Fibroblast of skin of left biceps (primary cell): ENCODE data around the gene LYPD6.
A peak's percentile ranks its signal among the peaks of the same experiment; 100 is the strongest.

Experiments
- DNase-seq, 2 experiments: peaks; one replicate each; pipeline ENCODE4 v3.0.0-alpha.2; 2013; ENCODE audit warnings: low read depth in 2 of 2

The LYPD6 gene

DNA sequence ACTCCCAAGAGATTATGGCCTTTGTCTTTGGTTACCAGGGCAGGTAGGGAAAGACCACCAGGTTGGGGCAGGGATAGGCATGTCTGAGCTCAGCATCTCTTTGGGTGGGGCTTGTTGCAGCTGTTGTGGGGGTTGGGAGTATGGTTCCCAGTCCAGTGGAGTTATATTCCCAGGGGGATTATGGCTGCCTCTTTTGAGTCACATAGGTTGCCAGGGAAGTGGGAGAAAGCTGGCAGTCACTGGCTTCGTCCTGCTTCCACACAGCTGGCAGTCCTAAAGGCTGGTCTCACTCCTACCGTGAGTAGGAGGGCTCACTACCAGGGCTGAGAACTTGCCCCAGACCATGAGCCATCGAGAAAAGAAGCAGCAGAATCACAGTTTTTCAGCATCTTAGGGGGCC, 79.1 kb downstream of the LYPD6 start:
- no peak for DNase-seq

DNA sequence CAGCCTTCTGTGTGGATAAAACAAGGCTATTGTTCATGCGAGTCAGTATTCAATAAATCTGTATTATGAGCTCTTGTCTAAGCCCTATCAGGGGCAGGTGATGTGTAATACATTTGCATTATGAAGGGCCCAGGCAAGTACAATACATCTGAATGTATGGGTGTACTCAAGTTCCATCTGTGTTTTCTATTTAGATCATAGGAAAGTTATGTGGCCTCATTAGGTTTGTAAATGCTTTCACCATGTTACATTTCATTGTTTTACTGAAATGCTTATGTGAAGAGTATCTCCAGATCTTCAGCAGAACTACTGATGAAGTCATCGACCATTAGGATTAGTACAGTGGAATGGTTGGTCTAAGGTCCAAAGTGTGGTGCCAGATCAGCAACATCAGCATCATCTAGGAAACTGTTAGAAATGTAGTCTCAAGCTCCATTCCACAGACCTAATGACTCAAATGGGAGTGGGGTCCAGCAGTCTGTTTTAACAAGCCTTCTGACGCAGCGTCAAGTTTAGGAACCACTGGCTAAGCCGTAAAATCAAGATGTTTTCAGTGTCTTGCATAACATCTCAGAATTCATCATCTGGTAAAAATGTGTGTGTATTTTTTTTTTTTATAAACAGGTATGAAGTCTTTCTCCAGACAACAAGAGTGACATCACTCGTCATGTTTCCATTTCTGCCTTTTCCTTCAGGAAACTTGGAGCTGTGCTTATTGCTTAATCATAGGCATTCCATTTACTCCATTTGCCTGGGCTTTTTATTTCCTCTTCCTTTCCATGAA, 80.5 kb downstream of the LYPD6 start:
- DNase-seq: peak; percentile 86 to 90

DNA sequence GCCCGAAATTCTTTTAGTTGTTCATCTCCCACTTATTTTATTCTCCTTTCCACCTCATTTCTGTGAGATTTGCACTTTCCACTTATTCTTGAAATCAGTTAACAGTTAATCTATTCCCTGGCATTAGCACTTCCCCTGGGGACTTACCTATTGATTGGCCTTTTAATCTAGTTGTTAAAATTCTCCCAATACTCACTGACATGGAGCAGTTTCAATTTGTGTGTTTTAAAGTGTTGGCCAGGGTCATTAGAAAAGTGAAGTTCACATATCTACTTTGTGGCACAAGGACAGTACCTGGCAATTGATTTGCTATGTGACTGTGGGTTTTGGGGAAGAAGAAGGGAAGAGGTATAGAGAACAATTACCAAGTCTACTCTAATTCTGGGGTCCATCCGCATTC, 83.1 kb downstream of the LYPD6 start:
- no peak for DNase-seq

DNA sequence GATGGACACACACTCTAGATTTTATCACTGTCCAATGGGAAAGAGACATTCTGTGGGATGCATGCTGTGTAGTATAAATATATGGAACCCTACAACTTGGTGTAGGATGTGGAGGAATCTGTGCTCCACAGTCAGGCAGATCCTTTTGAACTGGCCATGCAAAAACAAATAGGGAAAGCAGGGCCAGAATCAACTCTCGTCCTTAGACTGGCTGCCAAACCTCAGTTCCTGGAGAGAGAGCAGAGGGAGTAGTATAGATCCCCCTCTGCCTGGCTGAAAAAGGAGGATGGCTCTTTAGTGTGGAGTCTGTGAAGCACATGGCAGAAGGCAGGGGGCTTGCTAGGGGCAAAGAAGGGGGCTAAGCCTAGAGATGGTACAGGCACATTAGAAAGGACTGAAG, 84.7 kb downstream of the LYPD6 start:
- no peak for DNase-seq

DNA sequence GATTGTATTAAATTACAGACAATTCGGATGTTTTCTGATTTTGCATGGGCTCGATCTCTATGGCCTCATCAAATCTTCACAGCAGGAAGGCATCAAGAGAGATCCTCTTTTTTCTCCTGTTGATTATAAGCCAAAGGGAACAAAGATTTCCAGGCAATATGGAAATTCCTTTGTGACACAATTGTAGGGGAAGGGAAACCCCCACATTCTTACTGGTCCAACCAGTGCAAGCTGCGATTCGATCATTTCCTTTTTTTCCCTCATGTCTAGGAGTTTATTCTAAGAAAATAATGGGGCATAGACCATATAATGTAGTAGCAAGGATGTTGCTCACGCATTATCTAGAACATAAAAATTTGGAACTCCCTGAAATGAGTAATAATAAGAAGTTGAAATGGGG, 87.7 kb downstream of the LYPD6 start:
- DNase-seq: no peak

DNA sequence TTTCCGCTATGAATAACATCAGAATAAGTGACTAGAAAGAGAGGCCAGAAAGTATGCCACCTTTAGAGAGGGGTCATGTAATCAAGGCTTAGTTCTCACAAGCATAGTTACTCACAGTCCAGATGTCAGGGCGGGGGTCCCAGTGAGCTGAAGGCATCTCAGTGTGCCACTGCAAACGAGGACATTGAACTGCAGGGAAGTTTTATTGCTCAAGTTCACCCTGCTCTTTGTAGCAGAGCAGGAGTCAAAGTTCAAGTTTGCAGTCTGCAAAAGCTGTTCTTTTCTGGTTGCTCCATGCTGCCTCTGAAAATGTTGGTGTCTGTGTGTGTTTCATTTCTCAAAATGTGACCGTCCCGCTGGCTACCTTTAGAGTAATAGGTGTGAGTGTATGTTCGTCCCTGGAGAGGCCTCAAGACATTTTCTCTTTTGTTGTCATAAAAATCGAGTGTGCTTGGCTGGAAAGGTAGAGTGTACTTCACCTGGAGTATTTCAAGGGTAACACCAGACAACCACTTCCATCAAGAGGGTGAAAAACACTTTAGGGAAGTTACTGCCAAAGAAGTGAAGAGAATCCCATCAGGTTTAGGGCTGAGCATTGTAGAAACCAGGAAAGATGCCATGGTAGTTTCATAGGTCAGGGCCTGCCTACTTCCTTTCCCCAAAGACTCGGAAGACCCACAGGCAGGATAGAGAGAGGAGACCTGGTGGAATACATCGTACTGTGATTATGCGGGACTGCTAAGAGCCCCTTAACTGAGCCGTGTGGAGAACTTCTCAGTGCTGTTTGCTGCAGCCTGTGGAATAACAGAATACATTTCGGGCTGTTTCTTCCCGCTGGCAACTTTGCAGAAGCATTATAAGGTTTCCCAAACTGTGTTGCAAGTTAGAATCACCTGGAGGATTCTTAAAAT, 89.9 kb downstream of the LYPD6 start:
- no peak for DNase-seq

DNA sequence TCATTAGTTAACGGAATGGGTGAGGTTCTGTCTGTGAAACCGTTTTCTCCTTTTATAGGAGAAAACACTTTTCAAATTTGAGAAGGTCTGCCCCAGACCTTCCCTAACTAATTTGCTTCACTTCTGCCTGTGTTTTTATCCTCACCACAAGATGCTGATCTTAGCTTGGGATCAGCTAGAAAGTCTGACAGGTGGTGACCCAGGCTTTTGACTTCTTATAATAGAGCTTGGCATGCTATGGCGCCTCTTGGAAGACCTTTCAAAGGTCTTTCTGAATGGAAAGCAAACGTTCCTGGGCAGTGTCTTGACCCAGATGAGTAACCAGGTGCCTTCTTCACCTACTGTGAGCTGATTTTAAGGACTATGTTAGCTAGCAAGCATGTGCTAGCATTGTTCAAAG, 91.4 kb downstream of the LYPD6 start:
- no peak for DNase-seq

DNA sequence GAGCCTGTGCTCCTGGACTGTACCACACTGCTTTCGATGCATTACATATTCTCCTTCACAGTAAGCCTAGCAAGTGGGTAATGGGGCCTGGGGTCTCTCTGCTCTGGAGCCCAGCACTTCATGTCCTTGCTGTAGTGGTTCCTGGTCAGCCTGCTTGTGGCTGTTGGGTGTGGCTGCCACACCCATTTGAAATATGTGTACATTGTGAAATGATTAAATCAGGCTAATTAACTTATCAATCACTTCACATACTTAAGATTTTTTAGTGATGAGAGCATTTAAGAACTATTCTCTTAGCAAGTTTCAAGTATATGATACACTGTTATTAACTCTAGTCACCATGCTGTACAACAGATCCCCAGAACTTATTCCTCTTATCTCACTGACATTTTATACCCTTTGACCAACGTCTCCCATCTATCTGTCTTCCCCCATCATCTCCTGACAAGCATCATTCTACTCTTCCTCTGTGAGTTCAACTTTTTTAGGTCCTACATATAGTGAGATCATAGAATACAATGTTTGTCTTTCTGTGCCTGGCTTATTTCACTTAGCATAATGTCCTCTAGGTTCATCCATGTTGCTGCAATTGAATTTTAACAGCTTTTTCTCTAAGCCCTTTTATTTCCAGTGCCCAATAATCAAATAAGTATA, 92.1 kb downstream of the LYPD6 start:
- DNase-seq: peak; percentile 26 to 44

DNA sequence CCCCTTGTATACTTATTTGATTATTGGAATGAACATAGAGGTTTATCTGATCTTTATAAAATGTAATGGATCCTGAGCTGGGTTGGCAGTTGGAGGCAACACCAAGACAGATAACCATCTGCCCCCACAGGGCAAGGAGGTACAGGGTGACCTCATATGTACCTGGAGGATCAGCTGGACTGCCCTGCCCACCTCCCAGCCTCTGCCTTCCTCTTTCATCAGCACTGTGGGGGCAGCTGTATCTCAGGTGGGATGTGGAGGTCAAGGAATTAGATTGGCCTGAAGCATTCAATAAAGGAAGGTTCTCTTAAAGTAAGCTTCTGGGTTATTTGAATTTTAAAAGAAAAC, 92.6 kb downstream of the LYPD6 start:
- no peak for DNase-seq

DNA sequence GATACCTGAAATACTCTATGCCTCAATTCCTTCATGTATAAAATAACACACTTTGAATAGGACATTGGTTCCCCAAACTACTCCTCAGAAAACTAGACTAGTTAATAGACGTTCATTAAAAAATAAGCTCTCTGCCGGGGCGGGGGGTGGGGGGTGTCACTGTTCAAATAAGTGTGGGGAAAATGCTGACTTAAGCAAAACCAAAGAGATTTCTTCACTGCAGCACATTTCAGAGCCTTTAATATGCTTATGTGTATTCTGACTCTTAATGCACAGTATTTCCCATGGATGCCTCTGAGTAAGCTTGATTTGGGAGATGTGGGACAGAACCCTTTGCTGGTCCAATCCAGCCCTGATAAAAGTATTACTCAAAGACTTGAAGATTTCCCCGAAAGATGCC, 93.2 kb downstream of the LYPD6 start:
- DNase-seq: no peak

DNA sequence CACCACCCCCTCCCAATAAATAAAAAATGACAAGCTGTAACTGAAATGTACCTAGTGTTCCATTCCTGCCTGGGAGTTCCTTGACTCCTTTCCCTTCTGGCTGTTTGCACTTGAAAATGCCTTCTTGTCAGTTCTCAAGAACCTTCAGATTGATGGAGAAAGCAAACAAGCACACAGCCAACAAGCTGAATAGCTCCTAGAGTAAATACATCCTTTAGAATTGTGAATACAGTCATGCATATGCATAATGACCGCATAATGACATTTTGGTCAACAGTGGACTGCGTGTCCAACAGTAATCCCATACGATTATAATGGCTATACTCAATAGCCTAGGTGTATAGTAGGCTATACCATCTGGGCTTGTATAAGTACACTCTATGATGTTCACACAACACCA, 97.0 kb downstream of the LYPD6 start:
- DNase-seq: no peak

DNA sequence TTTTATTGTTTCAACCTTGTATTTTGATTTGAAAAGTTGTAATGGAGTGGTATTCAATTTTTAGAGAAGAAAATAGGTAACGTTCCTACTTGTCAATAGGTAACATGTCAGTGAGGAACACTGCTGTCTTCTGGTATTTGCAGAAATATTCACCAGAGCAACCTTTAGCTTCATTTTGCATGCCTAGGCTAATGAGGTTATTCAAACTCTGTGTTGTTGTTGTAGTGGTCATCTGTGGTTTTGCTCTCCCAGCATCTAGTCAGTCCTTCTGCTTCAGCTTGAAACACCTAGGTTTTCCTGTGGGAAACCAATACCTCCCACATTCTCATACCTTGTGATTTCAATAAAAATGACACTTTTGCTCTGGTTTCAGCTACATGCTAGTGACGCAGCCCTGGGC, 98.4 kb downstream of the LYPD6 start:
- DNase-seq: no peak

DNA sequence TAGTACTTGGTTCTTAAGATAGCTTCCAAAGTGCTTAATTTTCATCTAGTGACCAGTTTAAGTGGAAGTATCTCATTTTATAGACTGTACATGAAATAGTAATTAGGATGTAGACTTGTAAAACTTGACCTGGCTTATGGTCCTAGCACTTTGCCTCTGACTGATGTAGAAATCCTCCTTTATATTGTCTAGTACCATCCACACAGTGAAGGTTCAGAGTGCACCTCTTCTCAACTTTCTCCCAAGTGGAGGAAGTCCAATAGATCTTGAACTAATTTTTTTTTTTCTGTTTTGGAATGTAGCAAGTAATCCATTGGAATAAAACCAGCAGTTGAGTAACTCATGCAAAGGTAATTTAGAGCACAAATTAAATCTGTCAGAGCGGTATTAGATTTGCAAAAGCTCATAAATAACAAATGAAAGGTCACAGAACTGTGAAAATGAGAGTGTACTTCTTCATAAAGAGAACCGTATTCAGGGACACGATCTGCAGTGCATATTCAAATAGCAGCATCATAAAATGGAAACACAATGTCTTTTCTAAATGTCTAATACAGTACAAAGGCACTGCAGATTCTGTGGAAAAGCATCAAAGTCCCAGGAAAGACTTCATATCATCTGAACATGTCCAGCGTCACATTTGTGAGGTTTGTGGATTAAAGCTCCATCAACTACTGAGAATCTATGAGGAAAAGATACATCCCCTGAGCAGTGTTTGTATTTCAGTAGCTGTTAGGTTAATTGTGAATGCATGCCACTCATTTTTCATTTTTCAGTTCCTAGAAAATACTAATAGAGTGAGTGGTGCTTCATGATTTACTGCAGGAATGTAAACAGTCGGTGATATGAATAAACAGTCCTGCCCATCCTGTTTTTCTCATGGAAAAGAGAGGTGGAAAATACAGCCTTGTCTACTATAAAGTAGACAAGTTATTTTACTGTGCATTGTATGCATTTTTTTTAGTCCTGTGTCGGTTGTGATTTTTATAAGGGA, 100.7 kb downstream of the LYPD6 start:
- DNase-seq: peak in 1 of 2 experiments; percentile 9

DNA sequence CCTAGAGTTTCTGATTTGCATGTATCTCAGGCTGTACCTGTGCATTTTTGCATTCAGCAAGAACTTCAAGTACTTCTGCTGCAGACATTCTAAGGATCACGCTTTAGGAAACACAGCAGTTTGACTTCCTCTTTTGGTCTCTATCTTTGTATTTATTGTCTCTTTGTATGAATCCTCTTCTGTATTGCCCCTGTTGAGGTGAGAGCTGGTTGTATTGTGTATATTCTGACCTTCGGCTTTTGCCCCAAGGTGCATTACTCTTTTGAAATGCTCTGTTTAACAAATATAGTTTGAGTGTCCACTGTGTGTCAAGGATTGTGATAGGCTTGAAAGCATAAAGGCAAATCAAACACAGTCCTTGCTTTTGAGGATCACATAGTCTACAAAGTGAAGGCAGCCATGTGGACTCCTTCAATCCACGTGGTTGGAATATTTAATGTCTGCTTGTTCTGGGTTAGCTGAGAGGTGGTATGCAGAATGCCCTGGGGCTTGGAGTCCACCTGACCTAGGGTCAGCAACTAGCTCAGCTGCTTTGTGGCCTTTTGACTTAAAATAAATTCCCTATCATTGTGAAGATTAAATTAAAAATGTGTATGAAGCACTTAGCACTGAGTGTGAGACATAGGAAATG, 108.1 kb downstream of the LYPD6 start:
- DNase-seq: no peak

DNA sequence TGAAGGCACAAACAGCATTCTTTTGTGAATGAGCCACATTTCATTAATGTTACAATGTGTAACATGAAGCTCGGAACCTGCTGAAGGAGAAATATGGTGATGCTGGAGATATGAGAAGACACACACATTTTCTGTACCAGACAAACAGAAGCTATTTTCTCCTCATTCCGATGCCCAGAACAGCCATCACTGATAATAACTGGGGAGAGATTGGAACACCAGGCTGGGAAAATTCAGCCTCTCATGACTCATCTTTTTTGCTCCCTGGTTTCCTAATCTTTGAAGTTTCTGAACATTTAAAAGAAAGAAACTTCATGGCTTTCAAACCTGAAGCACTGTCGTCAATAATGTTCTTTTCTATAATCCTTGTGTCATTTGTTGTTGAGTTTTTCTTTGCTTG, 110.9 kb downstream of the LYPD6 start:
- DNase-seq: no peak

DNA sequence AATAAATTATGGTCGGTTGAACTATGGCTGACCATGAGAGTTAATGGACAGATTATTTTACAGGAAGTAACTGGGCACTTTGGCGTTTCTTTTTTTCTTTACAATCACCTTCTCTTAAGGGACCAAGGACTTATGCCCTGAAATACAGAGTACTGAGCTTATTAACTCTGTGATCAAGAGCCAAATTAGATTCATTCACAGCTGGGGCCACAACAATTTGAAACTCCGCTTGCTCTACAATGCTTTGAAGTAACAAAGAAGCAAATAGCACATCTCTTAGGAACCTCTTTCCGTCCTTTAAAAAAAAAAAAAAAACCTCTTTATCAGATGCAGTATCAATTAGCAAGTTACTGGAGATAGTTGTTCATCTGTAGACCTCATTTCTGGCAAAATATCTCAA, 112.0 kb downstream of the LYPD6 start:
- DNase-seq: no peak

DNA sequence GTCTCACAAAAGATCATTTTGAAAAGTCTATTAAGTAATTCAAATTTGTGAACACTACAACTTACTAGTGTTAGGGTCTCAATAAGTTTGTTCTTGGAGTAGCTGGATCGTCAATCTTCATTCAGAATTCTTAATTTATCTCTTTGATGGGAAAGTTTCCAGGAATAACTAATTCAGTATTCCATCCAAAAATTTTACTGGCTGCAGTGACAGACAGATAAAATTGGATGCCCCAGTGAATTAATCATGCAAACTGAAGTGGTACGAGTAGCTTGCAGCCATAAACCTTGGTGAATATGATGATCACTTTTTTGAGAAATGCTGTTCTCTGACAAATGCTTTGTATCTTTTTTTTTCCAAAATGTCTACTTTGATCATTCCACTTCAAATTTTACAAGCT, 112.8 kb downstream of the LYPD6 start:
- DNase-seq: no peak

DNA sequence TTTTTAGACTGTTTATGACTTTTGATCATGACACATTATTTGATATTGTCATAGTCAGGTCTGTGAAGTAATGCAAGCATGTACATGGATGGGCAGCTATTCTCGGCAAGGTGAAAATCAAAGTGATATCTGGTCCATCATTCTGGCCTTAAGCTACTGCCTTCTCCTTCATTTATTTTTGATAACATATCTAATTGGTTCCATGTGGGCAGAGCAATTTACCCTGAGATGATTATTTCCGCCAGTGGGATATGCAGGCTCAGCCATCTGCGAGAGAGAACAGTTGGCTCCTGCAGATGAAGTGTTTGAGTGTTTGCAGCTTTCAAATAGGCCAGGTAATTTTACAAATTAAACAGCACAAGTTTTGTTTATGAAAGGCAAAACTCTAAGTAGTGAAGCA, 116.4 kb downstream of the LYPD6 start:
- no peak for DNase-seq

DNA sequence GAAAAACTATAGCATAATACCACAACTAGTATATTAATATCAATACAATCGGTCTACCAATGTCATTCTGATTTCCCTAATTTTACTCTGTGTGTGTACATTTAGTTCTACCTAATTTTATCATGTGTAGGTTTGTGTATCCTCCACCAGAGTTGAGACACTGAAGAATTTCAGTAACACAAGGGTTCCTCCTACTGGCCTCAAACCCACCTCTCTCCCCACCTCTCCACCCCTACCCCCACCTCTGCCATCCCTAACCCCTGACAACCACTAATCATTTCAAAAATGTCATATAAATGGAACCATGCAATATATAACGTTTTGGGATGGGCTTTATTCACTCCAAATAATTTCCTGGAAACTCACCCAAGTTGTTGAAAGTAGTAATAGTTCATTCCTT, 117.9 kb downstream of the LYPD6 start:
- DNase-seq: no peak

DNA sequence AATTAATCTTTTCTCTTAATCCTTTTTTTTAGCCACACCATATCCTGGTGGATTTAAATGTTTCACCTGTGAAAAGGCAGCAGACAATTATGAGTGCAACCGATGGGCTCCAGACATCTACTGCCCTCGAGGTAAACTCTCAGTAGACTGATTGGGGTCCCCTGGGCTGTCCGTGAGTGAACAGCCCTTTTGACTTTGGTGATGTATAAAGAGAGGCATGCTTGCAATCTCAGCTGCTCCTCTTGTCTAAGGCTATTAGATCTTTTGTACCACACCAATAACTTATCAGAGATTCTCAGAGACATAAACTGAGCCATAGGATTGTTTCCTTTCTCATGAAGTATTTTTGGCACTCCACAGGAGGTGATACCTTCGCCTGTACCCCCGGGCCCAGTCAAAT, 118.6 kb downstream of the LYPD6 start:
- DNase-seq: no peak
